B cell (primary cell): ENCODE measurements around the gene SOD3. TPM values are rescaled to one million over a fixed set of nuclear protein-coding genes. Genes with fewer than 3 reads are reported as not detected.

Experiments
- ATAC-seq: fragments of 200-7000 bp; cut with Tn5 transposase; one replicate; pipeline ENCODE4 v1.10.0; 2021; ENCODE audit warnings: low read depth, mild to moderate bottlenecking, moderate number of reproducible peaks, moderate library complexity
- CTCF ChIA-PET: fragments of 350-600 bp; sonication (Branson Sonifier 250); formaldehyde crosslinking; loops from one replicate; lab custom pipeline; 2021; ENCODE audit warnings: antibody characterized with exemption, inconsistent platforms; lab: Charles Lee
- POLR2A ChIA-PET: fragments of 350-600 bp; sonication (Branson Sonifier 250); formaldehyde crosslinking; loops from one replicate; lab custom pipeline; 2021; ENCODE audit warnings: antibody characterized with exemption; lab: Charles Lee
- DNase-seq: peaks from one replicate; pipeline ENCODE4 v3.0.0; 2013
- H2AFZ ChIP-seq: 2 replicates; pipeline ENCODE4 v1.6.1; 2012; ENCODE audit warnings: mild to moderate bottlenecking, low read depth, low read length; ENCODE audit not compliant: insufficient read depth, poor library complexity, severe bottlenecking
- H3K27ac ChIP-seq, 2 donors: 1 replicate in 1 of 2; 2 replicates in 1 of 2; pipeline ENCODE4 v1.5.1; 2012 to 2013; ENCODE audit warnings: low read length in 2 of 2, mild to moderate bottlenecking in 2 of 2, moderate library complexity in 1 of 2
- H3K27me3 ChIP-seq, 4 experiments: fragments of 200-600 bp in 1 of 4; sonication (generic) in 1 of 4; replicated peaks in 1 of 4; 1 replicate in 2 of 4; 2 replicates in 2 of 4; pipeline versions ENCODE4 v1.6.1 to v1.7.0; 2013 to 2016; ENCODE audit warnings: low read length in 3 of 4, mild to moderate bottlenecking in 2 of 4, mixed read lengths in 1 of 4, moderate library complexity in 1 of 4; ENCODE audit not compliant: insufficient read depth in 4 of 4, control insufficient read depth in 3 of 4; ENCODE audit errors: control extremely low read depth in 1 of 4
- H3K36me3 ChIP-seq, 2 experiments: replicated peaks in 1 of 2; 1 replicate in 1 of 2; 2 replicates in 1 of 2; pipeline versions ENCODE4 v1.6.1 to v1.7.1; 2013; ENCODE audit warnings: low read length in 1 of 2; ENCODE audit not compliant: insufficient read depth in 2 of 2, control insufficient read depth in 1 of 2; ENCODE audit errors: control extremely low read depth in 1 of 2, extremely low read depth in 1 of 2
- H3K4me1 ChIP-seq, 2 donors: fragments of 200-600 bp in 1 of 2; sonication (generic) in 1 of 2; 1 replicate in 1 of 2; 2 replicates in 1 of 2; pipeline versions ENCODE4 v1.5.1 to v1.6.1; 2013 to 2017; ENCODE audit warnings: low read length in 2 of 2; ENCODE audit not compliant: control insufficient read depth in 2 of 2, insufficient read depth in 2 of 2
- H3K4me2 ChIP-seq: replicated peaks from 2 replicates; pipeline ENCODE3; 2012; ENCODE audit warnings: mild to moderate bottlenecking, low read depth, low read length; ENCODE audit not compliant: poor library complexity, severe bottlenecking
- H3K4me3 ChIP-seq, 5 experiments: fragments of 200-600 bp in 1 of 5; sonication (generic) in 1 of 5; 1 replicate in 3 of 5; 2 replicates in 2 of 5; pipeline versions ENCODE4 v1.5.1 to v1.7.0; 2011 to 2016; ENCODE audit warnings: low read length in 4 of 5, mild to moderate bottlenecking in 4 of 5, low read depth in 2 of 5, control low read depth in 1 of 5, moderate library complexity in 1 of 5; ENCODE audit not compliant: insufficient read depth in 1 of 5; ENCODE audit errors: control extremely low read depth in 1 of 5, extremely low read depth in 1 of 5
- H3K79me2 ChIP-seq: fragments of 200-600 bp; sonication (generic); one replicate; pipeline ENCODE4 v1.6.0; 2016; ENCODE audit warnings: low read length; ENCODE audit not compliant: control insufficient read depth, insufficient read depth
- H3K9ac ChIP-seq: fragments of 200-600 bp; sonication (generic); 2 replicates; pipeline ENCODE4 v1.6.1; 2017; ENCODE audit warnings: mild to moderate bottlenecking, low read length, moderate library complexity
- H3K9me3 ChIP-seq, 3 donors: one replicate each; pipeline versions ENCODE4 v1.6.1 to v1.7.1; 2013; ENCODE audit warnings: low read length in 2 of 3; ENCODE audit not compliant: control insufficient read depth in 2 of 3, insufficient read depth in 1 of 3; ENCODE audit errors: control extremely low read depth in 1 of 3
- H4K20me1 ChIP-seq: 2 replicates; pipeline ENCODE4 v1.6.0; 2012; ENCODE audit warnings: mild to moderate bottlenecking, low read length; ENCODE audit not compliant: insufficient read depth, control insufficient read depth, poor library complexity, severe bottlenecking
- H3K27ac Mint-ChIP-seq: one replicate; pipeline ENCODE4 v1.8.0; 2021; ENCODE audit warnings: mixed read lengths
- H3K27me3 Mint-ChIP-seq: one replicate; pipeline ENCODE4 v1.8.0; 2021; ENCODE audit warnings: mixed read lengths
- H3K4me1 Mint-ChIP-seq: one replicate; pipeline ENCODE4 v1.8.0; 2021; ENCODE audit warnings: mixed read lengths
- H3K4me3 Mint-ChIP-seq: one replicate; pipeline ENCODE4 v1.8.0; 2021; ENCODE audit warnings: mixed read lengths
- H3K9me3 Mint-ChIP-seq: one replicate; pipeline ENCODE4 v1.8.0; 2022; ENCODE audit warnings: mixed read lengths; ENCODE audit not compliant: insufficient read depth
- EZH2 ChIP-seq: IDR thresholded peaks from 2 replicates; pipeline ENCODE4 v1.6.1; 2012; ENCODE audit warnings: borderline replicate concordance, low read depth, mild to moderate bottlenecking, moderate library complexity, low read length; ENCODE audit not compliant: insufficient read depth, poor library complexity, severe bottlenecking
- WGBS: methylation state at CpG from one replicate; pipeline ENCODE4 v1.1.5; 2013; ENCODE audit warnings: missing lambda C conversion rate; ENCODE audit not compliant: insufficient coverage; 5-methylcytosine and 5-hydroxymethylcytosine counted together
- intact Hi-C: fragments of 100-400 bp; cut with micrococcal nuclease; formaldehyde crosslinking; loops from one replicate; pipeline ENCODE4 v1.10.0; 2022
- polyA plus RNA-seq: library from polyadenylated mRNA; depleted of rRNA; stranded (reverse); fragments of >200 nt; gene quantifications from 2 replicates; pipeline ENCODE4 v1.2.3, GENCODE V29; 2012
- total RNA-seq, 2 donors: library from RNA; stranded (reverse); fragments of 120-200 nt in 1 of 2; gene quantifications; 1 replicate in 1 of 2; 2 replicates in 1 of 2; pipeline versions ENCODE4 v1.2.3 to v1.2.4, GENCODE V29; 2013 to 2022
- TF ChIP-seq, protein P1 (sequence below): fragments of 200-600 bp; IDR thresholded peaks from one replicate; pipeline ENCODE4 v1.8.0; 2022; ENCODE audit warnings: antibody characterized with exemption, mild to moderate bottlenecking

SOD3 gene
- total and polyA plus RNA-seq, 2 donors (not counting 1 experiment from before 2014, with no cell fraction given): not detected

GRCh38 chr4:24796620-24797019, 1.2 kb downstream of the SOD3 start:
- Histone ChIP-seq H3K27ac (no peak overlapping the region), H3K79me2 (no peaks in the 10 kb centered on the region), H3K4me1 (no peaks in the 10 kb centered on the region), H4K20me1 (no peaks in the 10 kb centered on the region), H3K9ac (no peak overlapping the region), H2AFZ (no peak overlapping the region), H3K27me3 (peaks cover 0 to 22% (median 7%) of the 10 kb centered on the region in 4 experiments), H3K4me3 (no peak overlapping the region), H3K9me3 (peaks cover 0 to 6% (median 0%) of the 10 kb centered on the region in 3 donors), H3K36me3 (no peaks in the 10 kb centered on the region), H3K4me2 (no peak overlapping the region)
- H3K27me3 Mint-ChIP-seq: peaks cover 39% of the 10 kb centered on the region
- intact Hi-C loops: no loop called here
- ChIA-PET CTCF (no interaction called here), POLR2A (no interaction called here)
- no peaks in the 10 kb centered on the region for H3K9me3 Mint-ChIP-seq
- no peaks in the 10 kb centered on the region for H3K4me1 Mint-ChIP-seq
- no peak for DNase-seq
- TF ChIP-seq, protein P1, sequence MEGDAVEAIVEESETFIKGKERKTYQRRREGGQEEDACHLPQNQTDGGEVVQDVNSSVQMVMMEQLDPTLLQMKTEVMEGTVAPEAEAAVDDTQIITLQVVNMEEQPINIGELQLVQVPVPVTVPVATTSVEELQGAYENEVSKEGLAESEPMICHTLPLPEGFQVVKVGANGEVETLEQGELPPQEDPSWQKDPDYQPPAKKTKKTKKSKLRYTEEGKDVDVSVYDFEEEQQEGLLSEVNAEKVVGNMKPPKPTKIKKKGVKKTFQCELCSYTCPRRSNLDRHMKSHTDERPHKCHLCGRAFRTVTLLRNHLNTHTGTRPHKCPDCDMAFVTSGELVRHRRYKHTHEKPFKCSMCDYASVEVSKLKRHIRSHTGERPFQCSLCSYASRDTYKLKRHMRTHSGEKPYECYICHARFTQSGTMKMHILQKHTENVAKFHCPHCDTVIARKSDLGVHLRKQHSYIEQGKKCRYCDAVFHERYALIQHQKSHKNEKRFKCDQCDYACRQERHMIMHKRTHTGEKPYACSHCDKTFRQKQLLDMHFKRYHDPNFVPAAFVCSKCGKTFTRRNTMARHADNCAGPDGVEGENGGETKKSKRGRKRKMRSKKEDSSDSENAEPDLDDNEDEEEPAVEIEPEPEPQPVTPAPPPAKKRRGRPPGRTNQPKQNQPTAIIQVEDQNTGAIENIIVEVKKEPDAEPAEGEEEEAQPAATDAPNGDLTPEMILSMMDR: no peak
- TF ChIP-seq EZH2: no peak
- H3K4me3 Mint-ChIP-seq: no peak overlapping the region
- no peak for ATAC-seq
- no peak overlapping the region for H3K27ac Mint-ChIP-seq

DNA sequence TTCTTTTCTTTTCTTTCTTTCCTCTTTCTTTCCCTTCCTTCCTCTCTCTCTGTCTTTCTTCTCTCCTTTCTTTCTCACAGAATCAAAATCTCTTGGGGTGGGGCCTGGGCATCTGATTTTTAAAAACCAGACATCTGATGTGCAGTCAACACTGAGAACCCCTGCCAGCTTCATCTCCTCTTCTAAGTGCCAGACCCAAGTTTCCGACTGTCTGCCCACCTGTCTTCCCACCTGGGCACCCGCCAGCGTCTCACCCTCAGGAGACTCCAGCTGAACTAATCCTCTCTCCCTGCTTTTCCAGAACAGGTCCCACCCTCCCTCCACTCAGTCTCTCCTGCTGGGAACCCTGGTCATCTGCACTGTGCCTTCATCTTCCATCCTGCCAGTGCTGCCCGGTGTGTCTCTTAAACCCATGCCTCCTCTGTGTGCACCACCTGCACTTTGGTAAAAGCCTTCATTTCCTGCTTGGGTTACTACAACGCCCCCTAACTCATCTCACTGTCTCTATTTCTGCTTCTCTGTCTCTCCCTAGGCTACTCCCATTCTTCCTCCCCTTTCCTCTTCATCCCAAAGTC, 2.8 kb downstream of the SOD3 start:
- POLR2A ChIA-PET: no interaction called here
- TF ChIP-seq EZH2: no peak
- TF ChIP-seq, protein P1: no peak
- WGBS: 60% methylated on average over 5 of the region's 5 CpGs

More for the DNA sequence above, 2.8 kb downstream of the SOD3 start:
- Histone ChIP-seq H3K4me2 (no peak overlapping the region), H3K27ac (no peak overlapping the region), H3K79me2 (no peaks in the 10 kb centered on the region), H3K9me3 (peaks cover 0 to 6% (median 0%) of the 10 kb centered on the region in 3 donors), H3K9ac (no peak overlapping the region), H4K20me1 (no peaks in the 10 kb centered on the region), H3K4me3 (no peak overlapping the region), H3K4me1 (no peaks in the 10 kb centered on the region), H2AFZ (no peak overlapping the region), H3K36me3 (no peaks in the 10 kb centered on the region), H3K27me3 (peaks cover 0 to 31% (median 7%) of the 10 kb centered on the region in 4 experiments)
- CTCF ChIA-PET: no interaction called here
- Mint-ChIP-seq H3K27ac (no peak overlapping the region), H3K27me3 (peaks cover 52% of the 10 kb centered on the region), H3K4me1 (no peaks in the 10 kb centered on the region), H3K4me3 (no peak overlapping the region), H3K9me3 (no peaks in the 10 kb centered on the region)
- no peak for ATAC-seq
- no peak for DNase-seq
- intact Hi-C loops: no loop called here
